LoVo (cell line): ENCODE data around the gene PIF1.
"Not testable (repeated sequence)": the region's sequence is repeated elsewhere in the genome, so short reads cannot be mapped to it uniquely, and the experiment has no call there.

Experiments used
- DNase-seq: peaks from one replicate; pipeline ENCODE4 v3.0.0-alpha.2; 2016; ENCODE audit warnings: low spot score

Gene PIF1

DNA sequence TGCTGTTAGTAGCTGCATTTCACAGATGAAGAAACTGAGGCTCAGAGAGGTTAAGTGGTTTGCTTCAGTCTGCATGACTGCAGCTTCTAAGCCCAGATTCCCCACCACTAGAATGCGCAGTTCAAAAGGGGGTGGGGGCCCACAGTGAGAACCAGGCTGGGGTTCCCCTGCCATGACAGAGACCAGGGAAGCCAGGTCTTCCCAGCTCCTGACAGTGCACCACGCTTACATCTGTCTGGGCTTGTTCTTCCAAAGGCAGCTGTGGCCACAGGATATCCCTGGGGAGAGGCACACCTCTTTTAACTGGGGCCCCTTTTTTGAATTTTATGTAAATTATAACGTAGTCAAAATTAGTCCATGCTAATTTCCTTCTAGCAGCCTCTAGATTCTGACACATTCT is 21.6 kb upstream of the PIF1 start:
- no peak for DNase-seq

DNA sequence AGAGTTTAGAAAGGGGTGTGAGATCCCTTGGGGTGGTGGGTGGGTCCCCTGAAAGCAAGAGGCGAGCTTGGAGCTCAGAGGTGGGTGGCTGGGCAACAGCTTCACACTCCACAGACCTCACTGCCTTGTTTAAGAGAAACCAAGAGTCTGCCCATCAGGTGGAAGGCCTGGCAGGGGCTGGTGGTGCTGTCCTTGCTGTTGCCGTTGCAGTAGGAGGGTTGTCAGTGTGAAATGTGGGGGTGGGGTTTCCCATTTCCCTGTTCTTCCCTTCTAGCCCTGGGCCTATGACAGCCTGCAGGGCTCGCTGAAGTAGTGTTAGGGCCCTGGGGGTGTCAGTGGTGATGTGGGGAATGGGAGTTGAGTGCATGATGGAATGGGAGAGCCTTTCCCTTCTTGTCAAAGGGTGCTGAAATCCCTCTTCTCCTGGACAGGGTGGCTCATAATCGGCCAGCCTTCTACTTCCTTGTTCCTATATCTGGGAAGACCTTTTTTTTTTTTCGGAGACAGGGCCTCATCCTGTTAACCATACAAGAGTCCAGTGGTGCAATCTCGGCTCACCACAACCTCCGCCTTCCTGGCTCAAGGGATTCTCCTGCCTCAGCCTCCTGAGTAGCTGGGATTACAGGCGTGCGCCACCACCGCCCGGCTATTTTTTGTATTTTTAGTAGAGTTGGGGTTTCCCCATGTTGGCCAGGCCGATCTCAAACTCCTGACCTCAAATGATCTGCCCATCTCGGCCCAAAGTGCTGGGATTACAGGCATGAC is 20.6 kb upstream of the PIF1 start:
- DNase-seq: no peak

DNA sequence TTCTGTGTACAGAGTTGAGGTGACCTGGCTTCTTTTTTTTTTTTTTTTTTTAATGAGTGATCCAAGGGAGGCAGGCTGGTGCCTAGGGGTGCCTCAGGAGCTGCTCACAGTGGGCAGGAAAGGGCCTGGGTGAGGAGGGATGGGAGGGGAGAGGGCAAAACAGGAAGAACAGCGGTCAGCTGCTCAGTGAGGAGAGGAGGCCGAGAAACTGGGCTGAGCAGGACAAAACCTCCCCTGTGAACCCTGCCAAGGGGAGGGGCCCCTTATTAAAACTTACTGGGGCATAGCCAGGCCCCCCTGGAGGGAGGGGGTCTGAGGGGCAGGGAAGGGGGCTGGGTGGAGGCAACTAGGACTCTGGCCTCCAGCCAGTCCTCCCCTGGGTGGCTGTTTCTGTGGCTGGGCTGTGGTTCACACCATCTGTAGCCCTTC is 19.8 kb upstream of the PIF1 start:
- no peak for DNase-seq

DNA sequence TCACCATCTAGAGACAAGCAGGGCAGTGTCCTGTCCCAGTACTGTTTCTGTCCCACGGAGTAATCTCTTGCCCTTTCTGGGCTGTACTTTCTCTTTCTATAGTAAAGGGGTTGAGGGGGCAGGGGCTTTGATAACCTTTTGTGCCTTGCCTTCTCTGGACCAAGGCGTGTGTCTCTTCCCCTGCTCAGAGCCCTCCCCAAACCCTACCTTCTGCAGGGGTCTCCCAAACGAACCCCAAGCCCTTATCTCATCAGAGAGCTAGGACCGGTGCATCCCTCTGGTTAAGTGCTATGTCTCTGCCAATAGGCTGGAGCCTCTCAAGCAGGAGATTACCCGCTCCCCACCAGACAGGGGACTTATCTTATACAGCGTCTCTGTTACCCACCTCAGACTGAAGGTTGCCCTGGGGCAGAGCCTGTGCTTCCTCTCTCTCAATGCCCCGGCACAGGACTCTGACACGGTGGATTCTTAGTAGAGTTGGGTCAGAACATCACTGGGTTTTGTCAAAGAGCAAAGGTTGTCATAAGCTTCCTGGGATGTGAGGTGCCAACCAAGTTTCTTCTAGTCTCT is 19.2 kb upstream of the PIF1 start:
- DNase-seq: no peak

DNA sequence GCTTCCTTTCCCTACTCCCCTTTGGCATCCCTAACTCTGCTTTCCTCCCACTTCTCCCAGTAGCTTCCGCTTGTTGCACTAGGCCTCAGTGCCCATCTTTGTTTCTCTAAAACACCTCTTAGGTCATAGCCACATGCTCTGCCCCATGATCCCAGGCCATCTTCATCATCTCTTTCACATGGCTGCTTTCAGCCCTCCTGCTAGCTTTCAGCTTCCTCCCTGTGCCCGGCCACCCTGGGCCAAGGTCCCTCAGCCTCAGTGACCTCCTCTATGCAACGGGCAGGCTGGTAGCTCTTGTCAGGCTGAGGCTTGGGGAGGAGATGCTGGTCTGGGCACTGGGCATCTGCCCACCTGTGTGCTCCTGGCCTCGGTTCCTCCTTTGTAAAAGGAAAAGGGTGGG is 18.5 kb upstream of the PIF1 start:
- no peak for DNase-seq

DNA sequence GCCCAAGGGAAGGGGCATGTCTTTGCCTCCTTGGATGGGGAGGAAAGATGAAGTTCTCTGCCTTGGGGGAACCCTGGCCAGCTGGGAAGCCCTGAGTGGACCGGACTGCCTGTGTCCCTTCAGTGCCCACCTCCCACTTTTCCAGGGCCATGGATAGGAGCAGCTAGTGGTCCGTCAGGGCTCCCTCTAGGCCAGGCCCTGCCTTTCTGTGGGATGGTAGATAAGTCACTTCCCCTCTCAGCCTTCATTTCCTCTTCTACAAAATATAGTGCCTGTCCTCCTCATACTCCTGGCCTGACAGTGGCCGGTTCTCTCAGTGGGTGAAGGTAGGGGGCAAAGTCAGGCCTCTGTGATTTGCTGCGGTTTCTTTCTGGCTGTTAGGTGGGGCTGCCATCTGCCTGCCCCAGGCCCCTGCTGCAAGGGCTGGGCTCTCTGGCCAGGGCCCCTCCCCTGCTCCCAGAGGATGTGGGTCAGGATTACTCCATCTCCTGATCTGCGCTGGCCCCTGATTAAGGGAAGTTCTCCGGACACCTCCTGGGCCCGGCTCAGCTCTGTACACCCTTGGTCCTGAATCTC is 17.6 kb upstream of the PIF1 start:
- DNase-seq: no peak

DNA sequence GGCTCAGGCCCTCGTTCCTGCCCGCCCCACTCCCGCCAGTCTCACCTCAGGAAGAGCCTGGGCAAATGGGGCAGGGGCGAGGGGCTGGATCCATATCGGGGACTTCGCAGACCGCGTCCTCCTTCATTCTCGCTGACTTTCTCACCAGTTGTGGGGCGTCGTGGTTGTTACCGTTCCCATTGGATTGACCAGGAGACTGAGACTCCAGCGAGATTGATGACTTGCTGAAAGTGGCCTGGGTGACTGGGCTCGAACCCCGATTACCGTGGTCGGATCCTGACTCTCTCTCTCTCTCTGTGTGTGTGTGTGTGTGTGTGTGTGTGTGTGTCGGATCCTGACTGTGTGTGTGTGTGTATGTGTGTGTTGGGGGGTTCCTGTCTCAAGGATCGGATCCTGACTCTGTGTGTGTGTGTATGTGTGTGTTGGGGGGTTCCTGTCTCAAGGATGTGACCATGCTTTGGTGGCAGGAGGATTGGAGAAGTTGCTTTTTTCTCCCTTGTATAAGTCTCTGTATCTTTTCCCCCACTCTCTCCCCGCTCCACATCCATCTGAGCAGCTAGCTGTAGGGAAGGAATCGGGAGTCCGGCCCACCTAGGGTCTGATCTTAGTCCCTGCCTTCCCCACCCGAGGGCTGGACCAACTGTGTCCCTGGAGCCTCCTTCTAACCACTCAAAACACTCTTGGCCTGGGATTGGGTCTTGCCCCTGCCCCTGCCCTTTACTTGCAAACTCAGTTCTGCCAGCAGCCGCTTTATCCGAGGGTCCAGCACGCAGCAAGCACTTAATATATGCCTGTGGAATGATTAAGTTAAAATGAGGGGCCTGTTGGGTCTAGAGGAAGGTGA is 16.9 kb upstream of the PIF1 start:
- no peak for DNase-seq

DNA sequence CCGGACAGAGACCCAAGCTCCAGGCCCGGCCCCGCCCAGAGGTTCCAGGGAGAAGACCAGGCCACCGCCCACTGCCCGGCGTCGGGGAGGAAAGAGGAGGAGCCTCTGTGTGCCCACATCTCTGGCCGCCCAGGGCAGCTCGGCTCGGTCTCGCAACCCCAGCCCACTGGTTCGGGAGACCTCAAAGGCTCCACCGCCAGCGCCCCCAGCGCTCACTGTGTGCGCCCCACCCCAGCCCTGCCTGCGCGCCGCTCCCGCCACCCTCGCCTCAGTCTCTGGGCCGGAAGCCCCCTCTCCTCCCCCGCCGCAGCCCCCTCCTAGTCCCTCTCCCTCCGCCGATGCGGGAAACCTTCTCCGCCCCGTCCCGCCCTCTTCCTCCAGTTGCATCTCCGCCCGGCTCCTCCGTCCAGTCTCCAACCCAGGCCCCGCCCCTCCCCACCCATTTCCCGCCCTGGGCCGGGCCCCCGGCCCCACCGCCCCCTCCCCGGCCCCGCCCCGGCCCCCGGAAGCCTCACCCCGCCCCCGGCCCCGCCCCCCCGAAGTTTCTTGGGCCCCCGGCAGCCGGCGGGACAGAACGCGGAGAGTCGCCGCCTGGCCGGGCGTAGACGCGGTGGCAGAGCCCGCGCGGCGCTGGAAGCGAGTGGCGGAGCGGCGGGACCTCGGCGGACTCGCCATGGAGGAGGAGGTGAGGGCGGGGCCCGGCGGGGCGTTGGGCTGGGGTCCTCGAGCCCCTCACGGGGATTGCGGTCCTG is 16.1 kb upstream of the PIF1 start, which contains the start of gene PLEKHO2:
Gene PLEKHO2, plus strand, starts transcription at position 572 of the 752 bp plus-strand sequence. Its CDS starts 102 bp downstream, at position 674.
- DNase-seq: peak; percentile 92

DNA sequence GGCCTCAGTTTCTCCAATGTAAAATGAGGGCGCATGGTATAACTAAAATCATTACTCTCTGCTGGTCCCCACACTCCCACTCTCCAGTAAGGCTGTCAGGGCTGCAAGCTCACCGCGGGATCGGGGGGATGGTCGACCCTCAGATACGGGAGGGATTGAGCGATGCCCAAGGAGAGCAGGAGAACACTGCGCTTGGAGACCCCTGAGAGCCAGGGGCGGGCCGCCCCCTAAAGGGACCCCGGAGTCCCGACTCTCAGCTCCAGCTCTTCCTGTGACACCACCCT is 15.6 kb upstream of the PIF1 start:
- no peak for DNase-seq

DNA sequence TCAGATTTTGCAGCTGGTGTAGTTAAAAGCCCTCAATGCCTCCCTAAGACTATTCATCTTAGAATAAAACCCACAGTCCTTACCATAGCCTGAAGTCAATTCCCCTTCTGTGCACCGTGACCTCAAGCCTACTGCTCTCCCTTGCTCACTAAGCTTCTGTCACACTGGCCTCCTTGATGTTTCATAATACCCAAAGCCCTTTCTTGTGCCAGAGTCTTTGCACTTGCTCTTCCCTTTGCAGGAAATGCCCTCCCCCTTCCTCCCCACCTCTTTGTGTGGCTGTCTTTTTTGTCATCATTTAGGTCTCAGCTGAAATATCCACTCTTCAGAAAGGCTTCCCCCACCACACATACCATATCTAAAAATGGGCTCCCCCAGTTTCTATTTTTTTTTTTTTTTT is 12.1 kb upstream of the PIF1 start:
- no peak for DNase-seq

DNA sequence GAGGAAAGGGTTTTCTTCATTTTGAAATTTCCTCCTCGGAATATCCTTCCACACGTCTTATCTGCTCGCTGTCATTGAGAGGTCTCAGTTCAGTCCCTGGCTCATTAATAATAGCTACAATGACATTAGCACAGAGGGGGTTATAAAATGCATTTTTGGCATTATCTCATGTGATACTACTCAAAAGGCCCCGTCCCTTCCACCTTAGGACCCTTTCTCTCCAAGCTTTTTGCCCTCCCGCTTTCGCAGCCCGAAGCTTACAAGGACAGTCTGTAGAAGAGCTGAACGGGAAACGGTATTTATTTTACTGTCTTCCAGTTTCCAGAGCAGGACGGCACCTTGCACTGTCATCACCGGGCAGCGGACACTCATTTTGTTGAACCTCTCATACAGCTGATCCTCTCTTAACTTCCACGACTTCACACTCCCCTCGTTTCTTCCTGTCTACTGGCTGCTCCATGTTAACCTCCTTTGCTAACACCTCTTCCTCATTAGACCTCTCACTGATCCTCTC is 10.6 kb upstream of the PIF1 start:
- DNase-seq: no peak

DNA sequence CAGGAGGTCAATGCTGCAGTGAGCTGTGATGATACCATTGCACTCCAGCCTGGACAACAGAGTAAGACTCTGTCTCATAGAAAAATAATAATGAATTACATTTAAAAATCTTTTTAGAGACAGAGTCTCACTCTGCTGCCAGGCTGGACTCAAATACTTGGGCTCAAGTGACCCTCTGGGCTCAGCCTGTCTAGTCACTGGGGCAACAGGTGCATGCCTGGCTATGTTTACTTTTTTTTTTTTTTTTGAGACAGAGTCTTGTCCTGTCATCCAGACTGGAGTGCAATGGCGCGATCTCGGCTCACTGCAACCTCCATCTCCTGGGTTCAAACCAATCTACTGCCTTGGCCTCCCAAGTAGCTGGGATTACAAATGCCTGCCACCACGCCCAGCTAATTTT is 8.2 kb upstream of the PIF1 start:
- no peak for DNase-seq

DNA sequence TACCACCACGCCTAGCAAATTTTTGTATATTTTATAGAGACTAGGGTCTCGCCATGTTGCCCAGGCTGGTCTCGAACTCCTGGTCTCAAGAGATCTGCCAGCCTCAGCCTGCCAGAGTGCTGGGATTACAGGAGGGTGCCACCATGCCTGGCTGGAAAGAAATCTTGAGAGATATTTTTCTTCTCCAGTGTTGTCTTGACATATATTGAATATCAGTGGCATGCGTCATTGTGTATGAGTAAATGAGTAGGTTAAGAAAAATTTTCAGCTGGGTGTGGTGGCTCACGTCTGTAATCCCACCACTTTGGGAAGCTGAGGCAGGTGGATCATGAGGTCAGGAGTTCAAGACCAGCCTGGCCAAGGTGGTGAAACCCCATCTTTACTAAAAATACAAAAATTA is 3.5 kb upstream of the PIF1 start:
- peak; percentile 37 for DNase-seq

DNA sequence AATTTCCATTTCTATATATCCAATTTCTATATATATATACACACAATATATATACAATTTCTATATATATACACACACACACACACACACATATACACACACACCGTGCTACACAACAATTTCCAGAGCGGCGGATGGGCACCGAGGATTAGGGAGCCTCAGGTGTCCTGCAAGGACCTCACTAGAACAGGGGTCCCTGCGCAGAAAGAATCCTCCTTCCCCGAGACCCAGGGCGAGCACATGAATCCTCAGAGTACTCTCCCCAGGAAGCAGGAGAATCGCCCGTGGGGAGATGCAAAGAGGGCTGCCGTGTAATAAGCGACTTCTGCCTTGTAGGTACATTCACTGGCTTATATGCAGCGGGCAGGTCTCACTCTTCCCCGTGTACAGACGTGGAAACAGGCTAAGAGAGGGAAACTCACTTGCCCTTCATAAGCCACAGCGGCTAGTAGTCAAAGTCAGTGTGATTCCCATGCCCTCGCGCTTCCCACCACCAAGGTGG is 467 bp downstream of the PIF1 start:
- no peak for DNase-seq

DNA sequence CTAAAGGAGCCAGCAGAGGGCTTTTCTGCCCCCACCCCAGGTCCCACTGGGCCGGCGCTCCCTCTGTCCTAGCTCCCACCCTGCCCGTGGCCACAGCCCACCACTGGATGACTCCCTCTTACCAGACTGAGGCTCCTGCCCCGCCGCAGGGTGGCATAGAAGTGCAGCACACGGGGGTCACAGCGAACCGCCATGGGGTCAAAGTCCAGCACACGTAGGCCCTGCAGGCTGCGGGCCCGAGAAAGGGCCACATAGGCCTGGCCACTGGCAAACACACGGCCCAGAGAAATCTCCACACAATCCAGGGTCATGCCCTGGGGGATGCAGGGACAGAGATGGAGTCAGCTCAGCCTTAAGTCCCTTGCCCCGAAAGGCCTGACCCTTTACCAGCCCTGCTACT is 9.0 kb downstream of the PIF1 start:
- DNase-seq: no peak

DNA sequence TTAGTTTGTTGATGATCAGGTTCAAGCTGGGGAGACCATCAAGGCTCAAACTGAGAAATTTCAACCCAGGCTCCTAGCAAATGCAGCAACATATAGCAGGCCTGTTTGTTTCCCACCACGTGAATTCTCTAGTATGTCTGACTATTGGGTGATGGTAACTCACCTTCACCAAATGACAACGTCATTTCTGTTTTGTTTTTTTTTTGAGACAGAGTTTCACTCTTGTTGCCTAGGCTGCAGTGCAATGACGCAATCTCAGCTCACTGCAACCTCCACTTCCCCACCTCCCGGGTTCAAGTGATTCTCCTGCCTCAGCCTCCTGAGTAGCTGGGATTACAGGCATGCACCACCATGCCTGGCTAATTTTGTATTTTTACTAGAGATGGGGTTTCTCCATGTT is 10.5 kb downstream of the PIF1 start:
- not testable (repeated sequence) for DNase-seq

DNA sequence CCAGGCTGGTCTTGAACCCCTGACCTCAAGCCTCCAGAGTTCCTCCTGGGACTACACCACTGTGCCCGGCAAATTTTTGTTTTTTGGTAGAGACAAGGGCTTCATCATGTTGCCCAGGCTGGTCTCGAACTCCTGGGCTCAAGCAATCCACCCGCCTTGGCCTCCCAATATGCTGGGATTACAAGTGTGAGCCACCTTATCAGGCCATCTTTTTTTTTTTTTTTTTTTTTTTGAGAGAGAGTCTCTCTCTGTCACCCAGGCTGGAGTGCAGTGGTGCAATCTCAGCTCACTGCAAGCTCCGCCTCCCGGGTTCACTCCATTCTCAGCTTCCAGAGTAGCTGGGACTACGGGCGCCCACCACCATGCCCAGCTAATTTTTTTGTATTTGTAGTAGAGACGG is 11.2 kb downstream of the PIF1 start:
- not testable (repeated sequence) for DNase-seq

DNA sequence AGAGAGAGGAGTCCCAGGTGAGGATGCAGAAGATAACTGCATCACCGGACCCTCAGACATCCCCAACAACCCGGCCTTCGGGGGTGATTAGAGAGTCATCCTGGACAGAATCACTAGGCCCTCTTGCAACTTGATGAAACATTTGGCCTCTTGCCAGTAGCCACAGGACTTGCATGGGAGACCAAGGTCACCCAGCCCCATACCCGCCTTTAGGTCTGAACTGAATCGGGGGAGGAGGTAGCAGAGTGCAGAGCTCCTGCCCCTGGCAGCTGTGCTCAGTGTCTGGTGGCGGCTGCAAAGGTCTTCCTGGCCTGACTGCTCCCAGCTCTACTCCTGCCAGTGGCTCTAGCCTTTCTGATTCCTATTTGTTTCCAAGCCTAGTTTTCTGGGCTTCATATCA is 12.4 kb downstream of the PIF1 start:
- peak; percentile 19 for DNase-seq

DNA sequence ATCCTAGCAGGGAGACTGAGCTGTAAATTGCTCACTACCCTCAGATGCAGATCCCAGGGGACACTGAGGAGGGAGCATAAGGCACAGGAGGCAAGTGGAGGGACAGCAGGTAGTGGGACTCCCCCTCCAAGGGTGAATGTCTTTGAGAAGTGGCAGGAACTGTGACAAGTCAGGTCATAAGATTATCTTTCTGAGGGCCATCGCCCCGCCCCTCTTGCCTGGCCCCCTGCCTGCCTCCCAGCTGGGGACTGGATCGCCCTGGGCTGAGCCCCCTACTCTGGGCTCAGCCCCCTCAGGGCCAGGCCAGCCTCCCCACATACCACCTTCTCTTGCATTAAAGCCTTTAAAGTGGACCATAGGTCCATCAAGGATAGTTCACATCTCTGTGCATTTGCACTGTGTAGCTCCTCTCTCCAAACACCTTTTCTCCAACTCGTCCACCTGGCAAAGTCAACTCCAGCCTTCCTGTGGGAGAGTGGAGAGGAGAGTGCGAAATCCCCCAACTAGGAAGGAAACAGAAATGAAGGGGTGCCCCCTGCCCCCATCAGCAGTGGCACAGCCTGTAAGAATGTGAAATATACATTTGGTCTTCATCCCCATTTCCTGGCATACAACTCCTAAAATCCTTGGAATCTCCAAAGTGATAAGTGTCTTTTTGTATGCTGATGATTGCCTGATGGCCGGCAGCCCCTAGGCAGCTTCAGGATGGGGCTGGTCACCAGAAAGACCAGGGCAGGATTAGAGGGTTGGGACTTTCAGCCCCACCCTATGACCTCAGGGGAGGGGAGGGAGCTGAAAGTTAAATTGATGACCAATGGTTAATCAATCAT is 14.7 kb downstream of the PIF1 start:
- DNase-seq: no peak

DNA sequence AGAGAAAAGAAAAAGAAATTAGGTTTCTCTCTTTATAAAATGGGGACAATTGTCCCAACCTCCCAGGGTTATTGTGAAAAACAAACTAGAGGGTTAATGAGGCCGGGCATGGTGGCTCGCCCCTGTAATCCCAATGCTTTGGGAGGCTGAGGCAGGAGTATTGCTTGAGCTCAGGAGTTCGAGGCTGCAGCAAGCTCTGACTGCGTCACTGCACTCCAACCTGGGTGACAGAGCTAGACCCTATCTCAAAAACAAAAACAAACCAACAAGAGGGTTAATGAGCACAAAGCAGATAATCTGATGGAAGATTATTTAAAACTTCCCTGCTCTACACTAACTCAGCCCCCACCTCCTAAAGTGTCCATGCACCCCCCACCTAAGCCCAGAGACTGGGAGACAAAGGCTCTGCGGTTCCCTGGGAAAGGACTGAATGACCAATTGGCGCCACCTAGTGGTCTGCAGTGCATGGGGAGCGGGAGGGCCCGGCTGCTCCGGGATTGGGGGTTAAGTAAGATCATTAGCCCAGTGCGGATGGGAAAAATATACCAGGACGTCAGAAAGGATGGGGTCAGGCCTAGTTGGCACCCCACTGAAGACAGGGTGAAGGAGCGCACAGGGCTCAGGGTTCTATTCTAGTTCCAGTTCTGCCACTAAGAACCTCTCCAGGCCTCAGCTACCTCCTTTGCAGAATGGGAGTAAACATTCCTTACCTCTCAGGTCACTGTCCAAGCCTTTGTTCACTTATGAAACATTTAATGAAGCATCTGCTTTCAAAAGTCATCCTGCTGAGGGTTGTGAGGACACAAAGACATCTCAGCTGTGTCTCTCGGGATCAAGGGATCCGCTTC is 15.6 kb downstream of the PIF1 start:
- peak; percentile 80 for DNase-seq
